ENCODE measurements around the gene TIPARP. TPM values are rescaled to one million over a fixed set of nuclear protein-coding genes. Genes with fewer than 3 reads are reported as not detected.

Gene TIPARP
- total and polyA plus RNA-seq, 2 experiments from 2014 or later: 4.5 to 6.9 TPM

DNA sequence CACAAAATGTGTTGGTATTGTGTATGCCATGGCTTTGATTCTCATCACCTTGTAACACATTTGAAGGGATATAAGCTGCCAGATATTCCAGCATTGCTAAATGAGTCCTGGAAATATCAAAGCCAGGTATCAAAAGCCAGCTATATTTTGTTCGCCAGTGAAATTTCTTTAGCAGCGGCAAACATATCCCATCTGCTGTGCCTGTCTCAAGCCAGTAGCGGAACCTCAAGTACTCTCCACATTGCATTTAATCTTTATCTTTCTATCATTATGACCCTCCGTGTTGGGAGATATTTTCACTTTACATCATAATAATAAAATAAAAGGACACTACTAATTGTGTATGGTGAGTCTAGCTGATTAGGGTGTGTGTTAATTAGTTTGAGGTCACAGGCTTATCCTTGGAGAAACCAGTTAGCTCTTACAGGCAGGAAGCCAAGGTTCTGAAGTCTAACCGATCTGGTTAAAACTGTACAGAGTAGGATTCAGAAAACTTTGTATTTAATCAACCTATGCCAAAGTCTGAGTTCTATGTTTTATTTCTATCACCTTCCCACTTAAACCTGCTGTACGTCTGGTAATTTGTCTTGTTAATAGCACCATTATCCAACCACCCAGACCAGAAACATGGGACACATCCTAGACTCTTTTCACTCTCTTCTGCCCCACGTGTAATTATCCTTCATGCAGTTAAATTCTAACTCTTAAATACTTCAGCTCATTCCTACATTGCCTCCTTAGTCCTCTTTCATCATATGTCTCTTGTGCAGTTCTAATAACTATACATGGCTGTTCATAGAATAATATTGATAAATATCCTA lies 14.5 kb downstream of the TIPARP start:
- Histone ChIP-seq H3K27me3 (ENCODE audit: insufficient read depth) (no peaks in the 10 kb centered on the region), H3K4me3 (no peak overlapping the region), H3K27ac (ENCODE audit: low read depth) (no peak overlapping the region), H3K4me2 (no peak overlapping the region), H3K36me3 (ENCODE audit: insufficient read depth) (no peaks in the 10 kb centered on the region), H2AFZ (no peak overlapping the region), H4K20me1 (replicated peaks; ENCODE audit: insufficient read depth) (no peaks in the 10 kb centered on the region; the same call in 1 of the 2 replicates), H3K9me2 (ENCODE audit: insufficient read depth) (no peaks in the 10 kb centered on the region), H3F3A (replicated peaks; ENCODE audit: low read depth) (no peaks in the 10 kb centered on the region), H3K4me1 (ENCODE audit: insufficient read depth) (no peaks in the 10 kb centered on the region; the same call in 1 of the 2 replicates), H3K79me2 (replicated peaks; ENCODE audit: insufficient read depth) (peaks cover 62% of the 10 kb centered on the region)
- Mint-ChIP-seq H3K27ac (no peak overlapping the region), H3K27me3 (ENCODE audit: insufficient read depth, low read depth, poor library complexity) (no peaks in the 10 kb centered on the region), H3K4me1 (peaks cover 3% of the 10 kb centered on the region), H3K9me3 (no peaks in the 10 kb centered on the region), H3K4me3 (no peak overlapping the region), H3K36me3 (ENCODE audit: low read depth) (no peaks in the 10 kb centered on the region)
- ATAC-seq (no peak), DNase-seq (ENCODE audit: low spot score) (no peak)
- TF ChIP-seq, protein P1, sequence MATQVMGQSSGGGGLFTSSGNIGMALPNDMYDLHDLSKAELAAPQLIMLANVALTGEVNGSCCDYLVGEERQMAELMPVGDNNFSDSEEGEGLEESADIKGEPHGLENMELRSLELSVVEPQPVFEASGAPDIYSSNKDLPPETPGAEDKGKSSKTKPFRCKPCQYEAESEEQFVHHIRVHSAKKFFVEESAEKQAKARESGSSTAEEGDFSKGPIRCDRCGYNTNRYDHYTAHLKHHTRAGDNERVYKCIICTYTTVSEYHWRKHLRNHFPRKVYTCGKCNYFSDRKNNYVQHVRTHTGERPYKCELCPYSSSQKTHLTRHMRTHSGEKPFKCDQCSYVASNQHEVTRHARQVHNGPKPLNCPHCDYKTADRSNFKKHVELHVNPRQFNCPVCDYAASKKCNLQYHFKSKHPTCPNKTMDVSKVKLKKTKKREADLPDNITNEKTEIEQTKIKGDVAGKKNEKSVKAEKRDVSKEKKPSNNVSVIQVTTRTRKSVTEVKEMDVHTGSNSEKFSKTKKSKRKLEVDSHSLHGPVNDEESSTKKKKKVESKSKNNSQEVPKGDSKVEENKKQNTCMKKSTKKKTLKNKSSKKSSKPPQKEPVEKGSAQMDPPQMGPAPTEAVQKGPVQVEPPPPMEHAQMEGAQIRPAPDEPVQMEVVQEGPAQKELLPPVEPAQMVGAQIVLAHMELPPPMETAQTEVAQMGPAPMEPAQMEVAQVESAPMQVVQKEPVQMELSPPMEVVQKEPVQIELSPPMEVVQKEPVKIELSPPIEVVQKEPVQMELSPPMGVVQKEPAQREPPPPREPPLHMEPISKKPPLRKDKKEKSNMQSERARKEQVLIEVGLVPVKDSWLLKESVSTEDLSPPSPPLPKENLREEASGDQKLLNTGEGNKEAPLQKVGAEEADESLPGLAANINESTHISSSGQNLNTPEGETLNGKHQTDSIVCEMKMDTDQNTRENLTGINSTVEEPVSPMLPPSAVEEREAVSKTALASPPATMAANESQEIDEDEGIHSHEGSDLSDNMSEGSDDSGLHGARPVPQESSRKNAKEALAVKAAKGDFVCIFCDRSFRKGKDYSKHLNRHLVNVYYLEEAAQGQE (IDR thresholded peaks at IDR 0.05; ENCODE audit: unreplicated experiment): no peak

DNA sequence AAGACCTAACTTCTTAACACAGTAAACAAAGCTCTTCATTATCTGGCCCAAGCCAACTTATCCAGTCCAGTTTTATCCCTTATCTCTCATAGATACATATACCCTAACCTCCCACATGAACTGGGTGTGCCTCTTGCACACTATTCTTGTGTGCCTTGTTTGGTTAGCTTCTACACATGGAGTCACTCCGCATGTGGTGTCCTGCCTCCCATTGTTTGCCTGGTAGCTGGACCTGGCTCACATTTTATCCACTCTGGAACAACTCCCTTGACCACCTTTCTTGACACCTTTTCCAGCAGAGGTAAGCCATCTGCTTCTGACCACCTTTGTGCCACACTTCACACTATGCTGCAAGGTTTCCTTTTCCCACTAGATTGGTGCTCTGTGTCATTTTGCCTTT lies 15.2 kb downstream of the TIPARP start:
- H3K27ac Mint-ChIP-seq: no peak overlapping the region
- Histone ChIP-seq H3K4me2 (no peak overlapping the region), H4K20me1 (replicated peaks; ENCODE audit: insufficient read depth) (no peaks in the 10 kb centered on the region; the same call in 1 of the 2 replicates), H3K9me2 (ENCODE audit: insufficient read depth) (no peaks in the 10 kb centered on the region), H2AFZ (no peak overlapping the region), H3F3A (replicated peaks; ENCODE audit: low read depth) (no peaks in the 10 kb centered on the region), H3K36me3 (ENCODE audit: insufficient read depth) (0 out of 2 replicates have a peak, but pooled peaks cover 6% of the 10 kb centered on the region), H3K4me1 (ENCODE audit: insufficient read depth) (no peaks in the 10 kb centered on the region; the same call in 1 of the 2 replicates), H3K4me3 (no peak overlapping the region), H3K27ac (ENCODE audit: low read depth) (no peak overlapping the region), H3K79me2 (replicated peaks; ENCODE audit: insufficient read depth) (peaks cover 56% of the 10 kb centered on the region), H3K27me3 (ENCODE audit: insufficient read depth) (no peaks in the 10 kb centered on the region)
- no peaks in the 10 kb centered on the region for H3K27me3 Mint-ChIP-seq (ENCODE audit: insufficient read depth, low read depth, poor library complexity)
- H3K4me1 Mint-ChIP-seq: peaks cover 3% of the 10 kb centered on the region
- no peaks in the 10 kb centered on the region for H3K9me3 Mint-ChIP-seq
- H3K4me3 Mint-ChIP-seq: no peak overlapping the region
- ATAC-seq (no peak; the same call in 2 of the 3 replicates), DNase-seq (ENCODE audit: low spot score) (no peak)
- H3K36me3 Mint-ChIP-seq (ENCODE audit: low read depth): peaks cover 3% of the 10 kb centered on the region; the same call in 1 of the 3 replicates
- TF ChIP-seq STAT1 (IDR thresholded peaks at IDR 0.05; ENCODE audit: unreplicated experiment): no peak
- TF ChIP-seq ZNF331 (CRISPR knock-in tag; IDR thresholded peaks at IDR 0.05; ENCODE audit: low read depth): no peak
- TF ChIP-seq, protein P2, sequence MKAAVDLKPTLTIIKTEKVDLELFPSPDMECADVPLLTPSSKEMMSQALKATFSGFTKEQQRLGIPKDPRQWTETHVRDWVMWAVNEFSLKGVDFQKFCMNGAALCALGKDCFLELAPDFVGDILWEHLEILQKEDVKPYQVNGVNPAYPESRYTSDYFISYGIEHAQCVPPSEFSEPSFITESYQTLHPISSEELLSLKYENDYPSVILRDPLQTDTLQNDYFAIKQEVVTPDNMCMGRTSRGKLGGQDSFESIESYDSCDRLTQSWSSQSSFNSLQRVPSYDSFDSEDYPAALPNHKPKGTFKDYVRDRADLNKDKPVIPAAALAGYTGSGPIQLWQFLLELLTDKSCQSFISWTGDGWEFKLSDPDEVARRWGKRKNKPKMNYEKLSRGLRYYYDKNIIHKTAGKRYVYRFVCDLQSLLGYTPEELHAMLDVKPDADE (IDR thresholded peaks at IDR 0.05): no peak
- TF ChIP-seq CREB1 (CRISPR knock-in tag; IDR thresholded peaks at IDR 0.05; ENCODE audit: low read depth): no peak
- TF ChIP-seq ZNF114 (CRISPR knock-in tag; IDR thresholded peaks at IDR 0.05): no peak
- TF ChIP-seq EZH2phosphoT487 (IDR thresholded peaks at IDR 0.05; ENCODE audit: unreplicated experiment): no peak
- TF ChIP-seq, protein P3, sequence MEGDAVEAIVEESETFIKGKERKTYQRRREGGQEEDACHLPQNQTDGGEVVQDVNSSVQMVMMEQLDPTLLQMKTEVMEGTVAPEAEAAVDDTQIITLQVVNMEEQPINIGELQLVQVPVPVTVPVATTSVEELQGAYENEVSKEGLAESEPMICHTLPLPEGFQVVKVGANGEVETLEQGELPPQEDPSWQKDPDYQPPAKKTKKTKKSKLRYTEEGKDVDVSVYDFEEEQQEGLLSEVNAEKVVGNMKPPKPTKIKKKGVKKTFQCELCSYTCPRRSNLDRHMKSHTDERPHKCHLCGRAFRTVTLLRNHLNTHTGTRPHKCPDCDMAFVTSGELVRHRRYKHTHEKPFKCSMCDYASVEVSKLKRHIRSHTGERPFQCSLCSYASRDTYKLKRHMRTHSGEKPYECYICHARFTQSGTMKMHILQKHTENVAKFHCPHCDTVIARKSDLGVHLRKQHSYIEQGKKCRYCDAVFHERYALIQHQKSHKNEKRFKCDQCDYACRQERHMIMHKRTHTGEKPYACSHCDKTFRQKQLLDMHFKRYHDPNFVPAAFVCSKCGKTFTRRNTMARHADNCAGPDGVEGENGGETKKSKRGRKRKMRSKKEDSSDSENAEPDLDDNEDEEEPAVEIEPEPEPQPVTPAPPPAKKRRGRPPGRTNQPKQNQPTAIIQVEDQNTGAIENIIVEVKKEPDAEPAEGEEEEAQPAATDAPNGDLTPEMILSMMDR (conservative IDR thresholded peaks at IDR 0.05; ENCODE audit: low read depth in 2 of 2): no peak
- TF ChIP-seq, protein P1 (IDR thresholded peaks at IDR 0.05; ENCODE audit: unreplicated experiment): no peak
- no peak for TF ChIP-seq EZH2 (IDR thresholded peaks at IDR 0.05; ENCODE audit: low read depth, unreplicated experiment)

Data from GM23338 (cell line).